GM20000 (cell line): ENCODE results near the gene SLC30A4.

ENCODE experiments used
- DNase-seq: peaks from one replicate; pipeline ENCODE4 v3.0.0; 2012; ENCODE audit warnings: low spot score
- CTCF ChIP-seq: IDR thresholded peaks from 2 replicates; pipeline ENCODE4 v1.5.1; 2012; ENCODE audit warnings: mild to moderate bottlenecking, control low read depth; ENCODE audit errors: extremely low read depth, missing control alignments

SLC30A4 gene

GRCh38 chr15:45499426-45499825 is 23.1 kb downstream of the SLC30A4 start:
- no peak for TF ChIP-seq CTCF
- DNase-seq, result no peak

- no peak for DNase-seq
- no peak for TF ChIP-seq CTCF
Measured at GRCh38 chr15:45498701-45499100, 23.9 kb downstream of the SLC30A4 start.

- TF ChIP-seq CTCF, result no peak
- no peak for DNase-seq
Measured at GRCh38 chr15:45497261-45497660, 25.3 kb downstream of the SLC30A4 start.

- no peak for TF ChIP-seq CTCF
- DNase-seq, result no peak
Measured at GRCh38 chr15:45496658-45497057, 25.9 kb downstream of the SLC30A4 start.

GRCh38 chr15:45495588-45495987 is 27.0 kb downstream of the SLC30A4 start:
- TF ChIP-seq CTCF, result no peak
- DNase-seq, result no peak

GRCh38 chr15:45489690-45490238 is 32.8 kb downstream of the SLC30A4 start:
- no peak for TF ChIP-seq CTCF

GRCh38 chr15:45486317-45486716 is 36.2 kb downstream of the SLC30A4 start:
- no peak for TF ChIP-seq CTCF
- no peak for DNase-seq

More at GRCh38 chr15:45489690-45490238, 32.8 kb downstream of the SLC30A4 start:
- DNase-seq, result no peak
